ENCODE results near the gene BPTF.

DNA sequence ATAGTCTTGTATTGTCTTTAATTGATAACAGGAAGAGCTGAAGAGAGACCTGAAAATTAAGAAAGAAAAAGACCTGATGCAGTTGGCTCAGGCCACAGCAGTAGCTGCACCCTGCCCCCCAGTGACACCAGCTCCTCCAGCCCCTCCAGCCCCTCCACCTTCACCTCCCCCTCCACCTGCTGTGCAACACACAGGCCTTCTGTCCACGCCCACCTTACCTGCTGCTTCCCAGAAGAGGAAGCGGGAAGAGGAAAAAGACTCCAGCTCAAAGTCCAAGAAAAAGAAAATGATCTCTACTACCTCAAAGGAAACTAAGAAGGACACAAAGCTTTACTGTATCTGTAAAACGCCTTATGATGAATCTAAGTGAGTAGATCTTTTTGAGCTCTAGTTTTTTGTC is 134.2 kb downstream of the BPTF start:
- TF ChIP-seq, protein P1, sequence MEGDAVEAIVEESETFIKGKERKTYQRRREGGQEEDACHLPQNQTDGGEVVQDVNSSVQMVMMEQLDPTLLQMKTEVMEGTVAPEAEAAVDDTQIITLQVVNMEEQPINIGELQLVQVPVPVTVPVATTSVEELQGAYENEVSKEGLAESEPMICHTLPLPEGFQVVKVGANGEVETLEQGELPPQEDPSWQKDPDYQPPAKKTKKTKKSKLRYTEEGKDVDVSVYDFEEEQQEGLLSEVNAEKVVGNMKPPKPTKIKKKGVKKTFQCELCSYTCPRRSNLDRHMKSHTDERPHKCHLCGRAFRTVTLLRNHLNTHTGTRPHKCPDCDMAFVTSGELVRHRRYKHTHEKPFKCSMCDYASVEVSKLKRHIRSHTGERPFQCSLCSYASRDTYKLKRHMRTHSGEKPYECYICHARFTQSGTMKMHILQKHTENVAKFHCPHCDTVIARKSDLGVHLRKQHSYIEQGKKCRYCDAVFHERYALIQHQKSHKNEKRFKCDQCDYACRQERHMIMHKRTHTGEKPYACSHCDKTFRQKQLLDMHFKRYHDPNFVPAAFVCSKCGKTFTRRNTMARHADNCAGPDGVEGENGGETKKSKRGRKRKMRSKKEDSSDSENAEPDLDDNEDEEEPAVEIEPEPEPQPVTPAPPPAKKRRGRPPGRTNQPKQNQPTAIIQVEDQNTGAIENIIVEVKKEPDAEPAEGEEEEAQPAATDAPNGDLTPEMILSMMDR (IDR thresholded peaks at IDR 0.05), result no peak
- TF ChIP-seq POLR2AphosphoS5 (IDR thresholded peaks at IDR 0.05; ENCODE audit: low read depth, low read length) (no peak), EP300 (IDR thresholded peaks at IDR 0.05; ENCODE audit: borderline replicate concordance in 1 of 2, low read depth in 1 of 2, low read length in 1 of 2) (no peak), GABPA (IDR thresholded peaks at IDR 0.05; ENCODE audit: low read depth) (no peak)

Data from SK-N-SH (cell line).